ENCODE data around the gene GABRD. TPM values are rescaled to one million over a fixed set of nuclear protein-coding genes. Genes with fewer than 3 reads are reported as not detected.

The GABRD gene
- total RNA-seq: under 1 TPM in 2 of 3 donors, not detected in 1; 0.19 to 0.33 TPM
- total RNA-seq (2013): 0.11 TPM

- Histone ChIP-seq H3K27ac (ENCODE audit: low read length) (no peak within 1 kb of the TSS), H3K9me3 (ENCODE audit: control insufficient read depth, insufficient read depth, low read length) (no peaks in the 10 kb centered on the region), H3K36me3 (ENCODE audit: control insufficient read depth, insufficient read depth, low read length) (no peaks in the 10 kb centered on the region), H3K4me1 (ENCODE audit: control insufficient read depth, insufficient read depth, low read length) (peaks cover 4% of the 10 kb centered on the region), H3K27me3 (ENCODE audit: control insufficient read depth, insufficient read depth, low read length) (peaks cover 30% of the 10 kb centered on the region), H3K4me3 (ENCODE audit: low read length) (no peak within 1 kb of the TSS)
- intact Hi-C loops (cut with micrococcal nuclease): no loop called here
- Mint-ChIP-seq H3K9me3 (no peaks in the 10 kb centered on the region), H3K4me1 (peaks cover 0 to 5% of the 10 kb centered on the region in 2 donors), H3K36me3 (no peaks in the 10 kb centered on the region), H3K4me3 (peak within 1 kb of the TSS; percentile 17), H3K27ac (no peak within 1 kb of the TSS), H3K27me3 (ENCODE audit: low read depth in 2 of 2) (peaks cover 37 to 53% of the 10 kb centered on the region in 2 donors)
- ATAC-seq: peak in 2 of 3 donors; percentile 74 to 79
- peak in 1 of 2 donors; percentile 44 for DNase-seq
- 2% methylated on average over 49 of the region's 60 CpGs for WGBS (ENCODE audit: insufficient coverage)
- no peak for TF ChIP-seq CTCF (IDR thresholded peaks at IDR 0.05)
Observed at GRCh38 chr1:2019172-2019543, at the start of gene GABRD. Gene GABRD, plus strand, starts transcription at chr1:2019345. Its CDS starts 79 bp downstream, at chr1:2019424.

- no peaks in the 10 kb centered on the region for H3K36me3 ChIP-seq (ENCODE audit: control insufficient read depth, insufficient read depth, low read length)
- no peaks in the 10 kb centered on the region for H3K9me3 Mint-ChIP-seq
- H3K4me3 Mint-ChIP-seq: no peak overlapping the region
- WGBS (ENCODE audit: insufficient coverage): 80% methylated on average over 10 of the region's 10 CpGs
- DNase-seq: no peak
- H3K4me1 ChIP-seq (ENCODE audit: control insufficient read depth, insufficient read depth, low read length): no peaks in the 10 kb centered on the region
- intact Hi-C loops (cut with micrococcal nuclease): no loop called here
- ATAC-seq: no peak
- H3K27ac Mint-ChIP-seq: no peak overlapping the region
- H3K4me3 ChIP-seq (ENCODE audit: low read length): no peak overlapping the region
- no peaks in the 10 kb centered on the region for H3K36me3 Mint-ChIP-seq
- TF ChIP-seq CTCF (IDR thresholded peaks at IDR 0.05): no peak
- peaks cover 0 to 9% of the 10 kb centered on the region in 2 donors for H3K27me3 Mint-ChIP-seq (ENCODE audit: low read depth in 2 of 2)
- no peak overlapping the region for H3K27ac ChIP-seq (ENCODE audit: low read length)
- no peaks in the 10 kb centered on the region for H3K9me3 ChIP-seq (ENCODE audit: control insufficient read depth, insufficient read depth, low read length)
- no peaks in the 10 kb centered on the region for H3K4me1 Mint-ChIP-seq
- no peaks in the 10 kb centered on the region for H3K27me3 ChIP-seq (ENCODE audit: control insufficient read depth, insufficient read depth, low read length)
Observed at GRCh38 chr1:1969505-1969900, 49.6 kb upstream of the GABRD start.

GRCh38 chr1:1969953-1970716 lies 49.0 kb upstream of the GABRD start:
- H3K4me3 ChIP-seq (ENCODE audit: low read length): no peak overlapping the region
- Mint-ChIP-seq H3K4me3 (no peak overlapping the region), H3K27me3 (ENCODE audit: low read depth in 2 of 2) (peaks cover 0 to 9% of the 10 kb centered on the region in 2 donors), H3K27ac (no peak overlapping the region), H3K36me3 (no peaks in the 10 kb centered on the region), H3K4me1 (no peaks in the 10 kb centered on the region), H3K9me3 (no peaks in the 10 kb centered on the region)
- ATAC-seq (no peak), DNase-seq (no peak)
- WGBS (ENCODE audit: insufficient coverage): 82% methylated on average over 29 of the region's 29 CpGs
- no peaks in the 10 kb centered on the region for H3K27me3 ChIP-seq (ENCODE audit: control insufficient read depth, insufficient read depth, low read length)
- no peaks in the 10 kb centered on the region for H3K9me3 ChIP-seq (ENCODE audit: control insufficient read depth, insufficient read depth, low read length)
- TF ChIP-seq CTCF (IDR thresholded peaks at IDR 0.05): no peak
- H3K36me3 ChIP-seq (ENCODE audit: control insufficient read depth, insufficient read depth, low read length): no peaks in the 10 kb centered on the region
- H3K4me1 ChIP-seq (ENCODE audit: control insufficient read depth, insufficient read depth, low read length): no peaks in the 10 kb centered on the region
- intact Hi-C loops (cut with micrococcal nuclease): no loop called here
- no peak overlapping the region for H3K27ac ChIP-seq (ENCODE audit: low read length)

GRCh38 chr1:1971017-1971416 lies 48.1 kb upstream of the GABRD start:
- peaks cover 0 to 7% of the 10 kb centered on the region in 2 donors for H3K27me3 Mint-ChIP-seq (ENCODE audit: low read depth in 2 of 2)
- intact Hi-C loops (cut with micrococcal nuclease): no loop called here
- no peaks in the 10 kb centered on the region for H3K9me3 Mint-ChIP-seq
- ATAC-seq: peak in 1 of 3 donors; percentile 38
- Histone ChIP-seq H3K27me3 (ENCODE audit: control insufficient read depth, insufficient read depth, low read length) (no peaks in the 10 kb centered on the region), H3K27ac (ENCODE audit: low read length) (no peak overlapping the region), H3K4me3 (ENCODE audit: low read length) (no peak overlapping the region), H3K36me3 (ENCODE audit: control insufficient read depth, insufficient read depth, low read length) (no peaks in the 10 kb centered on the region), H3K4me1 (ENCODE audit: control insufficient read depth, insufficient read depth, low read length) (no peaks in the 10 kb centered on the region), H3K9me3 (ENCODE audit: control insufficient read depth, insufficient read depth, low read length) (no peaks in the 10 kb centered on the region)
- no peaks in the 10 kb centered on the region for H3K4me1 Mint-ChIP-seq
- no peak for TF ChIP-seq CTCF (IDR thresholded peaks at IDR 0.05)
- H3K4me3 Mint-ChIP-seq: no peak overlapping the region
- no peak for DNase-seq
- WGBS (ENCODE audit: insufficient coverage): 95% methylated on average over 17 of the region's 17 CpGs
- H3K36me3 Mint-ChIP-seq: no peaks in the 10 kb centered on the region
- no peak overlapping the region for H3K27ac Mint-ChIP-seq

Data from natural killer cell (primary cell).